Measurements from ENCODE around the gene RNF114.

Gene RNF114

DNA sequence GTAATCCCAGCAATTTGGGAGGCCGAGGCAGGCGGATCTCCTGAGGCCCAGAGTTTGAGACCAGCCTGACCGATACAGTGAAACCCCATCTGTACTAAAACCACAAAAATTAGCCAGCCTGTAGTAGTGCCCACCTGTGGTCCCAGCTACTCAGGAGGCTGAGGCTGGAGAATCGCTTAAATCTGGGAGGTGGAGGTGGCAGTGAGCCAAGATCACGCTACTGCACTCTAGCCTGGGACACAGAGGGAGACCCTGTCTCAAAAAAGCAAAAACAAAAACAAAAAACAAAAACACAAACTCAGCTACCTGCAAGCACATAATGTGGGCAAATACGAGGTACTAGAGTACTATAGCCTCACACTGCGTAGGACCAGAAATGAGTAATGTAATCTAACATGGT, 17.2 kb upstream of the RNF114 start:
- TF ChIP-seq, protein P1, sequence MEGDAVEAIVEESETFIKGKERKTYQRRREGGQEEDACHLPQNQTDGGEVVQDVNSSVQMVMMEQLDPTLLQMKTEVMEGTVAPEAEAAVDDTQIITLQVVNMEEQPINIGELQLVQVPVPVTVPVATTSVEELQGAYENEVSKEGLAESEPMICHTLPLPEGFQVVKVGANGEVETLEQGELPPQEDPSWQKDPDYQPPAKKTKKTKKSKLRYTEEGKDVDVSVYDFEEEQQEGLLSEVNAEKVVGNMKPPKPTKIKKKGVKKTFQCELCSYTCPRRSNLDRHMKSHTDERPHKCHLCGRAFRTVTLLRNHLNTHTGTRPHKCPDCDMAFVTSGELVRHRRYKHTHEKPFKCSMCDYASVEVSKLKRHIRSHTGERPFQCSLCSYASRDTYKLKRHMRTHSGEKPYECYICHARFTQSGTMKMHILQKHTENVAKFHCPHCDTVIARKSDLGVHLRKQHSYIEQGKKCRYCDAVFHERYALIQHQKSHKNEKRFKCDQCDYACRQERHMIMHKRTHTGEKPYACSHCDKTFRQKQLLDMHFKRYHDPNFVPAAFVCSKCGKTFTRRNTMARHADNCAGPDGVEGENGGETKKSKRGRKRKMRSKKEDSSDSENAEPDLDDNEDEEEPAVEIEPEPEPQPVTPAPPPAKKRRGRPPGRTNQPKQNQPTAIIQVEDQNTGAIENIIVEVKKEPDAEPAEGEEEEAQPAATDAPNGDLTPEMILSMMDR (IDR thresholded peaks at IDR 0.05; ENCODE audit: low read depth, low read length): no peak
- no peak for DNase-seq (ENCODE audit: extremely low read depth, low read depth)

DNA sequence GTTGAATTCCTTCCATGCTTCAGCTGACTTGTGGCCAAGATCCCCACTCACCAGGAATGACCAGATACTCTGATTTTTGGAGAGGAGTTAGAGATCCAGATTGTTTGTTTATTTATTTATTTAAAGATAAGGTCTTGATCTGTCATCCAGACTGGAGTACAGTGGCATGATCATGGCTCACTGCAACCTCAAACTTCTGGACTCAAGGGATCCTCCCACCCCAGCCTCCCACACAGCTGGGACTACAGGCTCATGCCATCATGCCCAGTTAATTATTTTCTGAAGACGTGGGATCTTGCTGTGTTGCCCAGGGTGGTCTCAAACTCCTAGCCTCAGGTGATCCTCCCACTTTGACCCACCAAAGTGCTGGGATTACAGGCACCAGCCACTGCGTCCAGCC, 16.7 kb upstream of the RNF114 start:
- no peak for DNase-seq (ENCODE audit: extremely low read depth, low read depth)
- TF ChIP-seq, protein P1 (IDR thresholded peaks at IDR 0.05; ENCODE audit: low read depth, low read length): no peak

GRCh38 chr20:49924247-49924646, 11.9 kb upstream of the RNF114 start:
- DNase-seq (ENCODE audit: extremely low read depth, low read depth): no peak

GRCh38 chr20:49925901-49926454, 10.2 kb upstream of the RNF114 start:
- no peak for DNase-seq (ENCODE audit: extremely low read depth, low read depth)
- TF ChIP-seq, protein P1 (IDR thresholded peaks at IDR 0.05; ENCODE audit: low read depth, low read length): no peak

More at GRCh38 chr20:49924247-49924646, 11.9 kb upstream of the RNF114 start:
- TF ChIP-seq, protein P1 (IDR thresholded peaks at IDR 0.05; ENCODE audit: low read depth, low read length): no peak

DNA sequence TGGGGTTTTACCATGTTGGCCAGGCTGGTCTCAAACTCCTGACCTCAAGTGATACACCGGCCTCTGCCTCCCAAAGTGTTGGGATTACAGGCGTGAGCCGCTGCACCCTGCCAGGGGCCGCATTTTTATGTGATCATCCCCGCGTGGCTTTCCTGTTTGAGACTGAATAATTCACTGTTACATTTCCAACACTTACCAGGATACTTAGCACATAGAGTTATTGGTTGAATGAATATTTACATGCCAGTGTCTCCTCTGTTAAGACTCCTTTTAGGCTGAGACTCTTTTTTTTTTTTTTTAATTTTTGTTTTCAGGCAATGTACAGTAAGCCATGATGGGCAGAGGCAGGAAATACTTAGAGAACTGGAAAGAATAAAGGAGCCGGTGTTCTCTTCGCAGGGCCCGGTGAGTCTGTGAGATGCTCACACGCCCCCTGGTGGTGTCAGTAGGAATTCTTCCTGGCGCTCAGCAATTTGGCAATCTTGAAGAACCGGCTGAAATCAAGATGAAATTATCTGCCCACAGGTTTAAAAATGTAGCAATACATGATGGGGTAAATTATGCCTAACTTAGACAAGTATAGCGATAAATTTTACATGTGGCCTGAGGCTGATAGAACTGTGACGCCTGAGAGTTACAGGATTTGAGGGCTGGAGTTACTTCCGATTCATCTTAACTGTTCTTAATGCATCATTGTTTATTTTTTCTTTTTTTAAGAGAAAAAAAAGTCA, 7.6 kb upstream of the RNF114 start:
- peak; percentile 73 for DNase-seq (ENCODE audit: extremely low read depth, low read depth)
- TF ChIP-seq, protein P1 (IDR thresholded peaks at IDR 0.05; ENCODE audit: low read depth, low read length): peak; percentile 89

DNA sequence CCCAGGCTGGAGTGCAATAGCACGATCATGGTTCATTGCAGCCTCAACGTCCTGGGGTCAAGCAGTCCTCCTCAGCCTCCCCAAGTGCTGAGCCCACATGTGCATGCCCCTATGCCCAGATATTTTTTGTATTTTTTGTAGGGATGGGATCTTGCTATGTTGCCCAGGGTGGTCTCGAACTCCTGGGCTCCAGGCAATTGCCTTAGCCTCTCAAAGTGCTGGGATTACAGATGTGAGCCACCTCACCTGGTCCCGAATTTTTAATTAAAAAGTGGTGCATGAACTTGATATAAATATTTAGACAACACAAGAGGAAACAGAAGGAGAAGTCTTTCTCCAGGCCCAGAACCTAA, 7.1 kb upstream of the RNF114 start:
- TF ChIP-seq, protein P1 (IDR thresholded peaks at IDR 0.05; ENCODE audit: low read depth, low read length): no peak
- DNase-seq (ENCODE audit: extremely low read depth, low read depth): no peak

- no peak for DNase-seq (ENCODE audit: extremely low read depth, low read depth)
- TF ChIP-seq, protein P1 (IDR thresholded peaks at IDR 0.05; ENCODE audit: low read depth, low read length): no peak
Measured at GRCh38 chr20:49935746-49936152, 448 bp upstream of the RNF114 start.

Measured in AG09319 (cell line).